SK-N-MC (cell line): ENCODE measurements around the gene EXOG.

Experiments
- EZH2 ChIP-seq: fragments of 200-600 bp; sonication (generic); IDR thresholded peaks from one replicate; pipeline ENCODE4 v1.6.1; 2017; ENCODE audit warnings: antibody characterized with exemption
- FOXP2 ChIP-seq: optimal IDR thresholded peaks from 2 replicates; pipeline ENCODE3; 2011; ENCODE audit warnings: mild to moderate bottlenecking, moderate library complexity; ENCODE audit not compliant: insufficient read depth; ENCODE audit errors: extremely low read length, control extremely low read depth
- POLR2AphosphoS5 ChIP-seq: IDR thresholded peaks from 2 replicates; pipeline ENCODE4 v1.6.1; 2012; ENCODE audit warnings: mild to moderate bottlenecking, low read depth, low read length, borderline replicate concordance

DNA sequence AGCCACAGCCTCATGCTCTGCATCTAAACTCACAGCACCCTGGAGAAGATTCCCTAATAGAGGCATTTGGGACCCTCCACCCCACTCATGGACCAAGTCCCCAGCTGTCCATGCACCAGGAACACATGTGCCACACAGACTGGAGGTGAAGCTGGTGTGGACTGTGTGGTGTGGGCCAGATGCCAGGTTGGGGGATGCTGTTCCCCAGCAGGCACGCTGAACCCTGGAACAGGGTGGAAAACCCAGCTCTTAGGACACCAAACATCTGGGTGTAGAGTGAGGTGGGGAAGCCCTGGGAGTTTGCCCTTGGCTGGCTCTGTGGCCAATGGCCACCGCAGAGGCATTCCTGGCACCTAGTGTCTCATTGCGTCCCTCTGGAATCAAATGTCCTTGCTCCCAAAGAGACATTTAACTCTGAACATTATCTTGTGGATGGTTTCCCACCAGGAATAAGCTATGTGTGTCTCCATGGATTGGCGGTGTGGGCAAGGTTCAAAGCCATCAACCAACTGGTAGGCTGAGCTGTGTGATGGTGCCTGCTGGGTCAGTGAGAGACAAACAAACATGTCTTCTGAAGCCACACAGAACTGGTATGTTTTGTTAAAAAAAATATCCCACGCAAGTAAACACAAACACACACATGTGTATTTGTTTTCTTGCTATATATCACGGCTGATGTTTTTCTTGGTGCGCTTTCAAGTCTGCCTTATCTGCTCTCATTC is 65.0 kb downstream of the EXOG start:
- no peak for TF ChIP-seq POLR2AphosphoS5
- TF ChIP-seq EZH2 = no peak
- TF ChIP-seq FOXP2 = no peak
